Skin epidermis (tissue), 12 donors: ENCODE results near the gene RFC4.

Source experiments
- H3K27ac ChIP-seq, 21 experiments: fragments of 200-600 bp; sonication (generic) in 11 of 21; one replicate each; pipeline ENCODE4 v1.5.0; 2020; ENCODE audit warnings: mild to moderate bottlenecking in 3 of 21, inconsistent platforms in 2 of 21, moderate library complexity in 2 of 21
- H3K4me3 ChIP-seq, 7 experiments: fragments of 200-600 bp; sonication (generic) in 2 of 7; one replicate each; pipeline ENCODE4 v1.5.0; 2020; ENCODE audit warnings: inconsistent platforms in 2 of 7, mild to moderate bottlenecking in 2 of 7, moderate library complexity in 1 of 7

Gene RFC4

DNA sequence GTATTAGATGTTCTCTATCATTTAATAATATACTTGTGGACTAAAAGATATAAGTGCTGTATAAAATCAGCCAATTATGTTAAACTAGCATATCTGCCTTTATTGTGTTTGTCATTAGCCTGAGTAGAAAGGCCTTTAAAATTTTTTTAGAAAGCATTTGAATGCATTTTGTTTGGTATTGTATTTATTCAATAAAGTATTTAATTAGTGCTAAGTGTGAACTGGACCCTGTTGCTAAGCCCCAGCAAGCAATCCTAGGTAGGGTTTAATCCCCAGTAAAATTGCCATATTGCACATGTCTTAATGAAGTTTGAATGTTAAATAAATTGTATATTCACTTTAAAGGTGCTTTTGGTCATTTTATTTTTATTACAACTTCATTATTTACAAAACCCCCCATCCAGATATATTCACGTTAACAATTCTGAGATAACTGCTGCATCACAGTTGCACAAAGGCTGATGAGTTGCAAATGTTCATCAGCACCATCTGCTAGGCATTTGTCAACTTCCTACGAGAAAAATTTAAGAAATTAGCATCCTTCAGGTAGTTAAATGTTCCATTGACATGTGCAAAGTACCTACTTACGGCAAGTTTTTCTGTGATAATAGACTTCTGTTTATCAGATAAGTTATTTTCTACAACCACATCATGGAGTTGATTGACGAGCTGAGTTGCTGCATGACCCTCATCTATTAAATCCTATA, 16.6 kb downstream of the RFC4 start:
- Histone ChIP-seq H3K4me3 (no peak overlapping the region), H3K27ac (no peak overlapping the region)

DNA sequence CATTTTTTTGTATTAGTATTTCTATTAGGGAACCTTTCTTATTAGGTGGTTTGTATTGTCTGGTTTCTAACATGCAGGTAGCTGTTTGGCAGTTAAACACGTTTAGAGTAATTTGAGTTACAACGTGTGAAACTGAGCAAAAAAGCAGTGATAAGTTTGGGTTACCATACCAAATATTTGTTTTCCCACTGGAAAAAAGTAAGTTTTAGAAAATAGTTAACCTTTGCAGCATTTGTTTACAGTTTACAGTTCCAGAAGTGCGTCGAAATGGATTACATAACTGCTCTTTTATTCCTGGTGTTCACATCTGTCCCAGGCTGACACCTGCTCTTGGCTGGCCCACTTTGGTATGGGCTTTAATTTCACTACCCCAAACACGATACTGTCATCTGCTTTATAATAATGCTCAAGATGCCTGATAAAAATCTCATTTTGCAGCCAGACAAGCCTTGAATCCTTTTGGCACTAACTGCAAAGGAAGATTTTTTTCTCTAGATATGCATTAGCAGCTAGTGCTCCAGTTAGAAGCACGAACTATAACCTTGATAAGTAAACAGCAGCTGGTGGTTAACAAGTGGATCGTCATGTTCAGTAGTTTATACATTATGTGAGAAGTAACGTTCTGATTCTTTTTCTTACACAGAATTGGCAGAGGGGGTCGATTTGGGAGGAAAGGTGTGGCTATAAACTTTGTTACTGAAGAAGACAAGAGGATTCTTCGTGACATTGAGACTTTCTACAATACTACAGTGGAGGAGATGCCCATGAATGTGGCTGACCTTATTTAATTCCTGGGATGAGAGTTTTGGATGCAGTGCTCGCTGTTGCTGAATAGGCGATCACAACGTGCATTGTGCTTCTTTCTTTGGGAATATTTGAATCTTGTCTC, 17.6 kb downstream of the RFC4 start:
- Histone ChIP-seq H3K27ac (no peak overlapping the region), H3K4me3 (no peak overlapping the region)

DNA sequence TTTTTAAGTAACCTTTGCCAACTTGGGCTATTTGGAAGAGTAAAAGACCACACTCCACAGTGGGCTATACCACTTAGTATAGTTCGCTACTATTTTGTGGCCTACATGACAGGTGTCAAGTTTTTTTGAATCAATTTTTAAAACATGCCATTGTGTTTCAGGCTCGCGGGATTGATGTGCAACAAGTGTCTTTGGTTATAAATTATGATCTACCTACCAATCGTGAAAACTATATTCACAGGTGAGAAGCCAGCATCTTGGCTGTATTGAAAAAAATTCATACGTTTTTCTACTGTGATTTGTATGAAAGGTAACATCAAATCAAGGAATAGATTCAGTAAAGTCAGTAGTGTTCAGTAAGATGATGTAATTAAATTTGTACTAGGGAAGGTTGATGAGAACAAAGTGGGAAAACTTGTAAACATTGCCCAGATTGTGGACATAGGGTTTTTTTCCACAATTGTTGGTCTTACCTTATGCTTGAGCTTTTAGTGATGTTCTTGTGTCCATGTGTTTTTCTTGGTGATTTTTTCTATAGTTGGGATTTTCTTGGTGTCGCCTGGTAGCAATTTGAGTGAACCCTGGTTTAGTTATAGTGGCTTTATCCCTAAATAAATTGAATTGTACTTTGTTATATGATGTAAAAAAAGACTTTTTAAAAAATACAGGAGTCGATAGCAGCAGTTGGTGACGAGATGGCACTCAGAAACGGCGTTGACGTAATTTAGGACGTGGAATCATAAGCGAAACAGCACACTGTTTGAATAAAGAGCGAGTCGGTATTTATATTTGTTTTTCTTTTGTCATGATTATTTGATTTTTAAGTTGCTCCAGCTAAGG, 18.4 kb downstream of the RFC4 start:
- Histone ChIP-seq H3K27ac (no peak overlapping the region), H3K4me3 (peak overlapping the region in 1 of 7 experiments; percentile 8)

DNA sequence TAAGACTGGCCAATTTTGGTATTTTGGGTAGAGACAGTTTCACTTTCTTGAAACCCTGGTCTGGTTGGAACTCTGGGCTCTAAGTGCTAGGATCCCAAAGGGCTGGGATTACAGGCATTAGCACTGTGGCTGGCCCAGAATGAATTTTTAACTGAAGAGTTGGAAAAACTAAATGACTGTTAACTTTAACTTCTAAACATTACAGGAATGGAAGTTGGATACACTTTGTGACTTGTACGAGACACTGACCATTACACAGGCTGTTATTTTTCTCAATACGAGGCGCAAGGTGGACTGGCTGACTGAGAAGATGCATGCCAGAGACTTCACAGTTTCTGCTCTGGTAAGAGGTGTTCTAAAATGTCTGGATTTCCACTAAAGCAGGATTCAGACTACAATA, 19.4 kb downstream of the RFC4 start:
- Histone ChIP-seq H3K4me3 (peak overlapping the region in 2 of 7 experiments; percentile 6 to 8), H3K27ac (peak overlapping the region in 1 of 21 experiments; percentile 8)

DNA sequence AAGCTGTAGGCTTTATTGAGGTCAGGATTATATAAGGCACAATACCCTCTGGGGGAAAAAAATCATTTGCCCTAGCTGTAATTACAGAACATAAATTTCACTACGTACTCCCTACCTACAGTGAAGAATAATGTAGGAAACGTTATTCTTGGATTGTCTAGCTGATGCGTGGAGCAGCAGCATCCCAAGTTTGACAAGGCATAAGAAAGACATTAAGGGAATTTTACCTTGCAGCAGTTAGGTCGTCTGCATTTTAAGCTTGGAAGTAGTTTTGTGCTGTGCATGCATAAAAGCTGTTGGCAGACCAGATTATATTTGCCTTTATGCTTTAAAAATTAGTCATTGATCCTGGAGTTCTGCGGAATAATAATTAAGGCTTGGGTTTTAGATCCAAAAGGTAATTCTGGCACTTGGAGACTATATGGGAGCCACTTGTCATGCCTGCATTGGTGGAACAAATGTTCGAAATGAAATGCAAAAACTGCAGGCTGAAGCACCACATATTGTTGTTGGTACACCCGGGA, 20.7 kb downstream of the RFC4 start:
- Histone ChIP-seq H3K4me3 (peak overlapping the region; percentile 69 to 93 (median 77)), H3K27ac (peak overlapping the region in 4 of 21 experiments; percentile 97 to 100 (median 100))

DNA sequence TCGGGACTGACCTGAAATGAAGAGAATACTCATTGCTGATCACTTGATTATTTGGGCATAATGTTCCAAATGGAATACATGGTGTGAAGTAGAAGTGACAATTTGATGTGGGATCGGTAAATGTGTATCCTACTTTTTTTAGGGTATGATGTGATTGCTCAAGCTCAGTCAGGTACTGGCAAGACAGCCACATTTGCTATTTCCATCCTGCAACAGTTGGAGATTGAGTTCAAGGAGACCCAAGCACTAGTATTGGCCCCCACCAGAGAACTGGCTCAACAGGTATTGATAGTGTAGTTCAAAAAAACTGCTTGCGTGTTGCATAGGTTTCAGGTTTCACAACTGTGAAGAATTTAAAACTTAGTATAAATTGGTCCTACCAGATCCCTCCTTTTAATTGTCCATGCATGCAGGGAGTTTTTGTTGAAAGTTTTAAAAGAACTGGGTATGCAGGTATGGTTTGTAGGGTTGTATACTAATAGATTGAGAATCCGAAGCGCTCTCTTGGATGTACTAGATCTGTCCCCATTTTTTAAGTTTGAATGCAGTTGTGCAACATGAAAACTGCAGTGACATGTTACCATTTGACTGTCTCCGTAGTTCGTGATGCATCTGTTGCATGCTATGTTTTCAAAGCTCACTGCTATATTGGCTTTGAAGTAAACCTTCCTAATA, 21.3 kb downstream of the RFC4 start:
- Histone ChIP-seq H3K27ac (peak overlapping the region in 12 of 21 experiments; percentile 96 to 100 (median 99)), H3K4me3 (peak overlapping the region; percentile 69 to 93 (median 77))

DNA sequence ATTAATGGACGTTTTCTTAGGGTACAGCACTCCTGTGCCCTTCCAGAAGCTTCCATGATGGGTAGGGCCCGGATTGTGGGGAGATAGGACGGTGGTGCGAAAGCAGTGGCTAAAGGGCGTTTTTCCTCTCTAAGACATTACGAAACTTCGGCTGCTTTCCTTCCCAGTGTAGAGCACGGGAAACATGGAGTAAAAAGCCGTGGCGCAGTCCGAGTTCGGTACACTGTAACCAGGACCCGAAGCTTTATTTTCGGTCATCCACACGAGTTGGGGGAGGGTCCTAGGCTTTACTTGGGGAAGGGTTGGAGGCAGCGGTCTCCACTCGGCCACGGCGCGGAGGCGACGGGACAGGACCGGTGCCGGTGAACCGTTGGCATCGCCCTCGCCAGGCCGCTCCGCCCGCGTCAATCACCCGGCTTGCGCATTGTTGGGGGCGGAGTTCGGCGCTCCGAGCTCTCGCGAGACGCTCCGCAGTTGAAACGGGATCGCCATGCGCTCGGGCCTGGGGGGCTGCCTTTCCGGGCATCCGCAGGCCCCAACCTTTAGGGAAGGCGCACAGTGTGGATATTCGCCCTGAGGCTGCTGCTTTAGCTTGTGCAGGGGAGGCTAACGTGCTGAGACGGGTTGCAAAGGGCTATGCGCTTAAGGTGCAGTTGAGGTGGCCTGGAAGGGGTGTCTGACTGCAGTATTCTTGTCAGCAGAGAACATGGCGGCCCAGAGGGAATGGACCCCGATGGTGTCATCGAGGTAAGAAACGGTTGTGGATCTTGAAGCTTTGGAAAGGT, 22.4 kb downstream of the RFC4 start:
- Histone ChIP-seq H3K4me3 (peak overlapping the region; percentile 69 to 93 (median 77)), H3K27ac (peak overlapping the region; percentile 96 to 100 (median 99))

DNA sequence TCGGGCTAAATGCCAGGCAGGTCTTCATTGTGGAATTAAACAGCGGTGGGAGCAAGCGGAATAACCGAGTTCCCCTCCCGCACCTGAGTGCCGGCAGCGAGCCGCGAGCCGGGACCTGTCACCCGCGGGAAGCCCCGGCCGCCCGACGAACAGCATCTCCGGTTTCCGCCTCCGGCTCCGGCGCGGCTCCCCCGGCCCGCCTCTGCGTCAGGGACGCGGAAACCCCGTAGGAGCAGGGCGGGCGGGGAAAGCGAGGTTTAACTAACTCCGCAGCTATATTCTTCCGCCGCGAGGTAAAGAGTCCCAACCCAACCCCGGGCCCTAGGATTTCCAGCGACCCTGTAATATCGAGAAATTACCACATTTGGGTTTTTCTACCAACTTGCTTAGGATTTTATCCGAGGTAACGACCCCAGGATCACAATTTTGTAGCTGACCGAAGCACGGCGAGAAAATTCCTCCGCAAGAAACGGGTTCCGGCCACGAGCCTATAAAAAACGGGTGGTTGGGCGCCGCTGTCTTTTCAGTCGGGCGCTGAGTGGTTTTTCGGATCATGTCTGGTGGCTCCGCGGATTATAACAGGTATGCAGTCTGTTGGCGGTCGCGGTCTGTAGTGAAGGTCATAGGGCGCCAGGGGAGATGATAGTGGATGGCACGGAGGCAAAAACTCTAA, 23.1 kb downstream of the RFC4 start, which contains the start of gene EIF4A2:
TSS of gene EIF4A2 (plus strand) at position 520 of the 673 bp plus-strand sequence. CDS start at position 554, 34 bp downstream.
- H3K27ac ChIP-seq, result peak within 1 kb of the TSS; percentile 96 to 100 (median 99)
- peak within 1 kb of the TSS; percentile 69 to 93 (median 77) for H3K4me3 ChIP-seq

DNA sequence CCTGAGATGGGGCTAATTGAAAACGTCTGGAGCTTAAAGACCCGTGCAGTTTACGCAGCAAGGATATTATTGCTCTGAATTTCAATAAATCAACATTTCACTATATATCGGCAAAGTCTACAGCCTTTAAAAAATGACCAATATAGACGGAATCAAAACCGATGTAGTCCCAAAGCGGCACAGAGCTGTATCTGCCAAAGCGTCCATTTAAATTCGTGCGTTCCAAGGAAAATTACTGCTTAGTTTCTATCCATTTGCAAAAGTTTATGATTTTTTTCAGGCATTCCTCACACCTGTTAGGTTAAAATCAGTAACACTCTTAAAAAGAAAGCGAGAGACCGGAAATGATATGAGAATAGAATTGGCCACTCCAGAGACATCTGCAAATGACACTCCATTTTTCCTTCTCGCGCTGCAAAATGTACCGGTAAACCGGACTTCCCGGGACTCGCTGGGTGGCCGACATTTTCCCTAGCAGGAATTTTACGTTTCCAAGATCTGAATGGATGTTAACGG, 23.7 kb downstream of the RFC4 start:
- H3K4me3 ChIP-seq, result peak overlapping the region; percentile 69 to 93 (median 77)

DNA sequence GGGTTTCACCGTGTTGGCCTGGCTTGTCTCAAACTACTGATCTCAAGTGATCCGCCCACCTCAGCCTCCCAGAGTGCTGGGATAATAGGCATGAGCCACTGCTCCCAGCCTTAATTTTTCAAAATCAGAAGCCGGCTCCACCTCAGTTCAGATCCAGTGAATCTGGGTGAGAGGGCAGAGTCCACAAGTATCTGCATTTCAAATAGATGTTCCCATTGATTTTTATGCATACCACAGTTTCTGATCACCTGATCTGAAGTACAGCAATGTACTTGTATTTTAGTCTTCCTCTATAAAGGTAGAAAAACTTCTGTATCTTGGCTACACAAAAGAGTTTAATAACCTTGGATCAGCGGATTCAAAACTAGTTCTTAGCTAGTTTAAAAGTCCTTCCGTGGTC, 27.1 kb downstream of the RFC4 start:
- Histone ChIP-seq H3K4me3 (no peak overlapping the region), H3K27ac (no peak overlapping the region)

More for the DNA sequence above, 23.7 kb downstream of the RFC4 start:
- H3K27ac ChIP-seq, result peak overlapping the region; percentile 96 to 100 (median 99)

DNA sequence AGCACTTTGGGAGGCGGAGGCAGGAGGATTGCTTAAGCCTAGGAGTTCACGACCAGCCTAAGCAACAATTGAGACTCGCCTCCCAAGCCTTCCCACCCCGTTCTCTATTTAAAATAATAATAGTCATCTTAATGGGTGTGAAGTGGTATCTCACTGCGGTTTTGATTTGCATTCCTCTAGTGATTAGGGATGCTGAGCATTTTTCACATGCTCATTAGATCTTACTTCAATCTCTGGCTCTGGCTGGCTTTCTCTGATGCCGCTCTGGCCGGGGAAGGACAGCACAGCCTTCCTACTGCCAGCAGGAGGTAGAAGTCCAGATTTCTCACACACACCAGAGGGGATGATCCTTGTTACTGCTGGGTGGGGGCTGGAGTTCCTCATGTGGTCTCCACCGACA, 30.3 kb downstream of the RFC4 start:
- Histone ChIP-seq H3K27ac (no peak overlapping the region), H3K4me3 (no peak overlapping the region)

DNA sequence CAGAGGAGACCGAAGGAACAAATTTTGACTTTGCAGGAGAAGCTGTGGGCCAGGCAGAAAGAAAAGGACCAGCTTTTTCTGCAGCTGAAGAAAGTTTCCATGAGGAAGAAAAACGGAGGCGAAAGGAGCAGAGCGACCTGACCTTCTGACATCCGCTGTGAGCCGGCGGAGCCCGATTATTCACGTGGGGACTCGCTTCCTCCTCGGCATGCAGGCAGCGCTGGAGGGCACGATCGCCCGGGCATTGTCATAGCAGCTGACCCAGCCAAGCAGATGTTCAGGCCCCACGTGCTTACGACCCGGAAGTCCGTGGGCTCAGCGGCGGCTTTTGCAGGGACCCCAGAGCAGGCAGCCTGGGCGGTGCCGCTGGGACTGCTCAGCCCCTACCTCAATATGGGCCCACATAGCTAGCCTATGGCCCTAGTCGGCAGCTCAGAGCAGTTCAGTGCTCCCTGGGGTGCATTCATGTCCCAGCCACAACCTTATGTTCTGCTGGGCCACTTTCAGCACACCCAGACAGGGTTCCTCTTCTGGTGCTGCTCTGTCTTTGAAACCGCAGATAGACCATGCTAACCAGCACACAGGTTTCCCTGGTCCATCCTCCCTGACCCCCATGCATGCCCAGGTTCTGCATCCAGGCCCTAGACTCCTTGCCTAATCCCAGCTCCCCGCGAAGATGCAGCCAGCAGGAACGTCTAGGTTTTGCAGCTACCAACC, 33.4 kb downstream of the RFC4 start:
- Histone ChIP-seq H3K27ac (peak overlapping the region in 18 of 21 experiments; percentile 6 to 87 (median 70)), H3K4me3 (peak overlapping the region; percentile 30 to 47 (median 37))

DNA sequence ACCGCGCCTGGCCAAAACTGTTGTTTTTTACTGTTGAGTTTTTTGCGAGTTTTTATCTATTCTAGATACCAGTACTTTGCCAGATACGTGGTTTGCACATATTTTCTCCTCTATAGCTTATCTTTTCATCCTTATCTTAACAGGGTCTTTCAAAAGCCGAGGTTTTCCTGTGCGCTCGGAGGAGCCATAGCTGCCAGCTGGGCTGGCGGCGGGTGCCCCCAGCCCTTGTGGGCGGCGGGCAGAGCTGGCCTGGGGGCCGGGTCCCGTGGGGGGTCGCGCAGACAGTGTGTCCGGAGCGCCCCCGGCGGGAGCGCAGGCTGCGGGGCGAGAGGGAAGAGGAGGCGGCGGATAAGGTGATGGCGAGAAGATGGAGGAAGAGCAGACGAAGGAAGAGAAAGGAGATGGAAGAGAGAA, 34.0 kb downstream of the RFC4 start:
- Histone ChIP-seq H3K4me3 (peak overlapping the region; percentile 30 to 47 (median 37)), H3K27ac (peak overlapping the region in 17 of 21 experiments; percentile 6 to 87 (median 72))

DNA sequence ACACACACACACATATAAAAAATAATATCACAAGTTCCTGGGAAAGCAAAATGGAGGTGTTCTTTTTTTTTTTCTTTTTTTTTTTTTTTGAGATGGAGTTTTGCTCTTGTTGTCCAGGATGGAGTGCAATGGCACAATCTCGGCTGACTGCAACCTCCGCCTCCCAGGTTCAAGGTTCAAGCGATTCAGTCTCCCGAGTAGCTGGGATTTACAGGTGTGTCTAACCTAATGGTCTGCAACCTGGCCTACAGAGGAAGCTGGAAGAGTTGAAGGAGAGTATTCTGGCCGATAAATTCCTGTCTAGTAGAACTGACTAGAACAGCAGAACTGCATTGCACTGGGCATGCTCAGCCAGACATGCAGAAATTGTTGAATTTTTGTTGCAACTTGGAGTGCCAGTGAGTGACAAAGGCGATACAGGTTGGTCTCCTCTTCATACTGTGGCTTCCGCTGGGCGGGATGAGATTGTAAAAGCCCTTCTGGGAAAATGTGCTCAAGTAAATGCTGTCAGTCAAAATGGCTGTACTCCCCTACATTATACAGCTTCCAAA, 45.3 kb downstream of the RFC4 start:
- Histone ChIP-seq H3K27ac (no peak overlapping the region), H3K4me3 (no peak overlapping the region)

DNA sequence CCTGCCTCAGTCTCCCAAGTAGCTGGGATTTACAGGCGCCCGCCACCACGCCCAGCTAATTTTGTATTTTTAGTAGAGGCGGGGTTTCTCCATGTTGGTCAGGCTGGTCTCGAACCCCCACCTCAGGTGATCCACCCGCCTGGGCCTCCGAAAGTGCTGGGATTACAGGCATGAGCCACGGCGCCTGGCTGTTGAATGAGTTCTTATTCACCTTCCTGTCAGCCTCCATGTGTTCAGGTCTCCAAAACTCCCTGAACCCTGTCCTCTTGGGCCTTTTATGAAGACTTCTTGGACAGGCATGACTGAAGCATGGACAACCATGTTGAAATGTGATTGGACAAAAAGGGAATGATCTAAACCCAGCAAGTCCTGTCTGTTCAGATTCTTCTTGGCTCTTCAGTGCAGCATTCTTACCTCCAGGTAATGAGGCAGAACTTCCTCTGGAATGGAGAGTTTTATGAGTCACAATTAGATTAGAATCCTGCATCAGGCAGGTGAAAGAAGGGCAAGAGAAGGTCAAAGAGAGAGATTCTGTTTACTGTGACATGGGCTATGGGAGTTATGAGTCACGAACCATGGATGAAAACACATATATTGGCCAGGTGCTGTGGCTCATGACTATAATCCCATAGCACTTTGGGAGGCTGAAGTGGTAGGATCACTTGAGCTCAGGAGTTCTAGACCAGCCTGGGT, 46.0 kb downstream of the RFC4 start:
- no peak overlapping the region for H3K4me3 ChIP-seq
- H3K27ac ChIP-seq, result no peak overlapping the region
